K562 (cell line): ENCODE results near the gene BUB3. TPM values are rescaled to one million over a fixed set of nuclear protein-coding genes. Genes with fewer than 3 reads are reported as not detected.

Experiments
- GABPA ChIP-seq: fragments of 200-800 bp; sonication (Bioruptor generic); conservative IDR thresholded peaks from 2 replicates; pipeline ENCODE4 v1.6.1; 2016; ENCODE audit warnings: low read depth, missing genetic modification characterization, missing compliant biosample characterization
- HSF4 ChIP-seq: fragments of 250-450 bp; sonication (Bioruptor Pico); IDR thresholded peaks from 2 replicates; pipeline ENCODE4 v2.1.2; 2022; ENCODE audit warnings: mild to moderate bottlenecking, moderate library complexity, borderline replicate concordance
- NR2C2 ChIP-seq, 2 experiments: fragments of 200-800 bp in 1 of 2; sonication (Bioruptor generic) in 1 of 2; sonication (generic) in 1 of 2; formaldehyde crosslinking in 1 of 2; IDR thresholded peaks; 2 replicates each; pipeline versions ENCODE4 v1.6.1 to v1.8.0; 2016 to 2022; ENCODE audit warnings: mild to moderate bottlenecking in 1 of 2, missing compliant biosample characterization in 1 of 2, missing genetic modification characterization in 1 of 2, missing genetic modification reagents in 1 of 2
- PHF21A ChIP-seq: fragments of 450-650 bp; IDR thresholded peaks from 2 replicates; pipeline ENCODE4 v1.6.1; 2017; ENCODE audit warnings: low read depth, borderline replicate concordance
- SP1 ChIP-seq: sonication (generic); formaldehyde crosslinking; IDR thresholded peaks from 2 replicates; pipeline ENCODE4 v1.8.1; 2022; ENCODE audit warnings: mild to moderate bottlenecking, missing genetic modification reagents
- TBP ChIP-seq: optimal IDR thresholded peaks from 2 replicates; pipeline ENCODE3; 2011; ENCODE audit warnings: low read depth, low read length, improper control_type of control experiment
- ZBTB17 ChIP-seq: fragments of 450-650 bp; formaldehyde crosslinking; IDR thresholded peaks from 2 replicates; pipeline ENCODE4 v1.4.0; 2020; ENCODE audit warnings: mild to moderate bottlenecking
- polyA plus RNA-seq, 8 experiments: library from polyadenylated mRNA; depleted of rRNA in 4 of 8; stranded (reverse) in 5 of 8; unstranded in 3 of 8; fragments of >200 nt; fragmentation: Nextera tagmentation in 2 of 8; fragmentation: Illumina TruSeq in 1 of 8; extraction: Ambion mirVana in 2 of 8; extraction: Trizol in 1 of 8; gene quantifications; 2 replicates each; pipeline versions ENCODE4 v1.2.1 to v1.2.3, GENCODE V29; 2011 to 2014; ENCODE audit warnings: inconsistent platforms in 1 of 8, missing spikeins in 1 of 8
- total RNA-seq, 7 experiments: library from RNA; depleted of rRNA in 6 of 7; stranded (reverse); fragments of >200 nt in 6 of 7; fragmentation: Illumina TruSeq in 2 of 7; extraction: Trizol in 2 of 7; gene quantifications; 2 replicates each; pipeline versions ENCODE4 v1.2.1 to v1.2.3, GENCODE V29; 2011 to 2021; ENCODE audit warnings: low replicate concordance in 1 of 7
- TF ChIP-seq, protein P1 (sequence below), 2 experiments: fragments of 450-650 bp in 1 of 2; sonication (generic) in 1 of 2; formaldehyde crosslinking in 1 of 2; IDR thresholded peaks; 2 replicates each; pipeline versions ENCODE4 v1.7.1 to v1.9.0; 2016 to 2022; ENCODE audit warnings: inconsistent platforms in 1 of 2, mild to moderate bottlenecking in 1 of 2, missing genetic modification reagents in 1 of 2
- TF ChIP-seq, protein P2 (sequence below): sonication (generic); formaldehyde crosslinking; IDR thresholded peaks from 2 replicates; pipeline ENCODE4 v1.8.0; 2022; ENCODE audit warnings: mild to moderate bottlenecking, missing genetic modification reagents
- TF ChIP-seq, protein P3 (sequence below): sonication (generic); formaldehyde crosslinking; IDR thresholded peaks from 2 replicates; pipeline ENCODE4 v1.8.1; 2023; ENCODE audit warnings: mild to moderate bottlenecking, missing genetic modification reagents
- TF ChIP-seq, protein P4 (sequence below): fragments of 200-800 bp; sonication (Bioruptor generic); IDR thresholded peaks from 2 replicates; pipeline ENCODE4 v1.6.1; 2017; ENCODE audit warnings: missing genetic modification characterization, missing compliant biosample characterization

BUB3 gene
- total and polyA plus RNA-seq, 9 of the 15 experiments (the other 6 are each of a cell fraction or from before 2014, with no cell fraction given) = 167 to 761 (median 225) TPM

DNA sequence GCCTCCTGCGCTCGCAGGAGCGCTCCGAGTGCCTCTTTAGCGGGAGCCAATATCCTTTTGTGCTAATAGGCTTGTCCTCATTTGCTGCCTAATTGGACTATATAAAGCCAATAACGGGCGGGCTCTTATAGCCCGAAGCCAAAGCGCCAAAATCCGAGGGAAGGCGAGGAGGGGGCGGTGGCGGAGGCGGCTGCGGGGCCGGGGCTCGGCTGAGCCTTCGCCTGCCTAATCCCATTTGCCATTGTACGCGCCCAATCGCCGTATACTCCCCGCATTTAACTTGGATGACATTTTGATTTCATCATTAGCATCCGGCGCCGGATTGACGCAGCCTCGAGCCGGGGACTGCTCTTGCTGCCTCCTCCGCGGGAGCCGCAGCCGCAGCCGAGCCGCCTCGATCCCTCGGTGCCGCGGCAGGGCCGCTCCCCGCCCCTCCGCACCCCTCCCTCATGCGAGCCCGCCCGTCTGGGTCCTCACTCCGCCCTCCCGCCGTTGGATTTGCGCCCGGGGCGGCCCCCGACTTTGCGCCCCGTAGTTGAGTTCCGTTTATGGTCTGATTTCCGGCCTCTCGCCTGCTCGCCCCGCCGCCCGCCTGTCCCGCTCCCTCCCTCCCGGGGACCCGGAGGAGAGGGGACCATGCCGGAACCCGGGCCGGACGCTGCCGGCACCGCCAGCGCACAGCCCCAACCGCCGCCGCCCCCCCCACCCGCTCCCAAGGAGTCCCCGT lies 18.6 kb upstream of the BUB3 start, which contains the start of gene HMX3 (continued):
- TF ChIP-seq, protein P1, sequence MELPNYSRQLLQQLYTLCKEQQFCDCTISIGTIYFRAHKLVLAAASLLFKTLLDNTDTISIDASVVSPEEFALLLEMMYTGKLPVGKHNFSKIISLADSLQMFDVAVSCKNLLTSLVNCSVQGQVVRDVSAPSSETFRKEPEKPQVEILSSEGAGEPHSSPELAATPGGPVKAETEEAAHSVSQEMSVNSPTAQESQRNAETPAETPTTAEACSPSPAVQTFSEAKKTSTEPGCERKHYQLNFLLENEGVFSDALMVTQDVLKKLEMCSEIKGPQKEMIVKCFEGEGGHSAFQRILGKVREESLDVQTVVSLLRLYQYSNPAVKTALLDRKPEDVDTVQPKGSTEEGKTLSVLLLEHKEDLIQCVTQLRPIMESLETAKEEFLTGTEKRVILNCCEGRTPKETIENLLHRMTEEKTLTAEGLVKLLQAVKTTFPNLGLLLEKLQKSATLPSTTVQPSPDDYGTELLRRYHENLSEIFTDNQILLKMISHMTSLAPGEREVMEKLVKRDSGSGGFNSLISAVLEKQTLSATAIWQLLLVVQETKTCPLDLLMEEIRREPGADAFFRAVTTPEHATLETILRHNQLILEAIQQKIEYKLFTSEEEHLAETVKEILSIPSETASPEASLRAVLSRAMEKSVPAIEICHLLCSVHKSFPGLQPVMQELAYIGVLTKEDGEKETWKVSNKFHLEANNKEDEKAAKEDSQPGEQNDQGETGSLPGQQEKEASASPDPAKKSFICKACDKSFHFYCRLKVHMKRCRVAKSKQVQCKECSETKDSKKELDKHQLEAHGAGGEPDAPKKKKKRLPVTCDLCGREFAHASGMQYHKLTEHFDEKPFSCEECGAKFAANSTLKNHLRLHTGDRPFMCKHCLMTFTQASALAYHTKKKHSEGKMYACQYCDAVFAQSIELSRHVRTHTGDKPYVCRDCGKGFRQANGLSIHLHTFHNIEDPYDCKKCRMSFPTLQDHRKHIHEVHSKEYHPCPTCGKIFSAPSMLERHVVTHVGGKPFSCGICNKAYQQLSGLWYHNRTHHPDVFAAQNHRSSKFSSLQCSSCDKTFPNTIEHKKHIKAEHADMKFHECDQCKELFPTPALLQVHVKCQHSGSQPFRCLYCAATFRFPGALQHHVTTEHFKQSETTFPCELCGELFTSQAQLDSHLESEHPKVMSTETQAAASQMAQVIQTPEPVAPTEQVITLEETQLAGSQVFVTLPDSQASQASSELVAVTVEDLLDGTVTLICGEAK (IDR thresholded peaks at IDR 0.05) = peak; percentile 37; the same call in 1 of the 2 replicates
- TF ChIP-seq, protein P1 (CRISPR knock-in tag; IDR thresholded peaks at IDR 0.05) = no peak
- TF ChIP-seq TBP = peak; percentile 62
- TF ChIP-seq SP1 (CRISPR knock-in tag) = peak; percentile 13; the same call in 1 of the 2 replicates
- TF ChIP-seq, protein P2, sequence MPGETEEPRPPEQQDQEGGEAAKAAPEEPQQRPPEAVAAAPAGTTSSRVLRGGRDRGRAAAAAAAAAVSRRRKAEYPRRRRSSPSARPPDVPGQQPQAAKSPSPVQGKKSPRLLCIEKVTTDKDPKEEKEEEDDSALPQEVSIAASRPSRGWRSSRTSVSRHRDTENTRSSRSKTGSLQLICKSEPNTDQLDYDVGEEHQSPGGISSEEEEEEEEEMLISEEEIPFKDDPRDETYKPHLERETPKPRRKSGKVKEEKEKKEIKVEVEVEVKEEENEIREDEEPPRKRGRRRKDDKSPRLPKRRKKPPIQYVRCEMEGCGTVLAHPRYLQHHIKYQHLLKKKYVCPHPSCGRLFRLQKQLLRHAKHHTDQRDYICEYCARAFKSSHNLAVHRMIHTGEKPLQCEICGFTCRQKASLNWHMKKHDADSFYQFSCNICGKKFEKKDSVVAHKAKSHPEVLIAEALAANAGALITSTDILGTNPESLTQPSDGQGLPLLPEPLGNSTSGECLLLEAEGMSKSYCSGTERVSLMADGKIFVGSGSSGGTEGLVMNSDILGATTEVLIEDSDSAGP (CRISPR knock-in tag) = no peak
- TF ChIP-seq GABPA (tag) = peak; percentile 47
- TF ChIP-seq PHF21A = 0 out of 2 replicates have a peak, but pooled peaks have one; percentile 4
- TF ChIP-seq, protein P3, sequence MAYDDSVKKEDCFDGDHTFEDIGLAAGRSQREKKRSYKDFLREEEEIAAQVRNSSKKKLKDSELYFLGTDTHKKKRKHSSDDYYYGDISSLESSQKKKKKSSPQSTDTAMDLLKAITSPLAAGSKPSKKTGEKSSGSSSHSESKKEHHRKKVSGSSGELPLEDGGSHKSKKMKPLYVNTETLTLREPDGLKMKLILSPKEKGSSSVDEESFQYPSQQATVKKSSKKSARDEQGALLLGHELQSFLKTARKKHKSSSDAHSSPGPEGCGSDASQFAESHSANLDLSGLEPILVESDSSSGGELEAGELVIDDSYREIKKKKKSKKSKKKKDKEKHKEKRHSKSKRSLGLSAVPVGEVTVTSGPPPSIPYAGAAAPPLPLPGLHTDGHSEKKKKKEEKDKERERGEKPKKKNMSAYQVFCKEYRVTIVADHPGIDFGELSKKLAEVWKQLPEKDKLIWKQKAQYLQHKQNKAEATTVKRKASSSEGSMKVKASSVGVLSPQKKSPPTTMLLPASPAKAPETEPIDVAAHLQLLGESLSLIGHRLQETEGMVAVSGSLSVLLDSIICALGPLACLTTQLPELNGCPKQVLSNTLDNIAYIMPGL = 0 out of 2 replicates have a peak, but pooled peaks have one; percentile 48
- TF ChIP-seq NR2C2 (CRISPR knock-in tag; IDR thresholded peaks at IDR 0.05) = no peak
- peak; percentile 90 for TF ChIP-seq NR2C2 (tag; IDR thresholded peaks at IDR 0.05)
- TF ChIP-seq, protein P4, sequence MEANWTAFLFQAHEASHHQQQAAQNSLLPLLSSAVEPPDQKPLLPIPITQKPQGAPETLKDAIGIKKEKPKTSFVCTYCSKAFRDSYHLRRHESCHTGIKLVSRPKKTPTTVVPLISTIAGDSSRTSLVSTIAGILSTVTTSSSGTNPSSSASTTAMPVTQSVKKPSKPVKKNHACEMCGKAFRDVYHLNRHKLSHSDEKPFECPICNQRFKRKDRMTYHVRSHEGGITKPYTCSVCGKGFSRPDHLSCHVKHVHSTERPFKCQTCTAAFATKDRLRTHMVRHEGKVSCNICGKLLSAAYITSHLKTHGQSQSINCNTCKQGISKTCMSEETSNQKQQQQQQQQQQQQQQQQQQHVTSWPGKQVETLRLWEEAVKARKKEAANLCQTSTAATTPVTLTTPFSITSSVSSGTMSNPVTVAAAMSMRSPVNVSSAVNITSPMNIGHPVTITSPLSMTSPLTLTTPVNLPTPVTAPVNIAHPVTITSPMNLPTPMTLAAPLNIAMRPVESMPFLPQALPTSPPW = peak; percentile 71
- TF ChIP-seq HSF4 (CRISPR knock-in tag) = no peak
- no peak for TF ChIP-seq ZBTB17
